Stimulated activated CD4-positive, alpha-beta T cell treated with anti-CD3 and anti-CD28 coated beads, Interleukin-12 subunit alpha, Interleukin-12 subunit beta, amount 100 ng/mL, for 24 hours (primary cell): ENCODE results near the gene TMEM198.

Experiments
- DNase-seq, 2 experiments: peaks; one replicate each; pipeline ENCODE4 v3.0.0-alpha.2; 2020; ENCODE audit warnings: low read depth in 2 of 2

Gene TMEM198

GRCh38 chr2:219508971-219509779 is 34.7 kb upstream of the TMEM198 start:
- DNase-seq: no peak

- peak in 1 of 2 experiments; percentile 46 for DNase-seq
These were observed 33.9 kb upstream of the TMEM198 start for GRCh38 chr2:219509780-219510511.

- DNase-seq: no peak
These were observed 33.2 kb upstream of the TMEM198 start for GRCh38 chr2:219510512-219511135.

- DNase-seq: no peak
These were observed 32.1 kb upstream of the TMEM198 start for GRCh38 chr2:219511547-219512325.

DNA sequence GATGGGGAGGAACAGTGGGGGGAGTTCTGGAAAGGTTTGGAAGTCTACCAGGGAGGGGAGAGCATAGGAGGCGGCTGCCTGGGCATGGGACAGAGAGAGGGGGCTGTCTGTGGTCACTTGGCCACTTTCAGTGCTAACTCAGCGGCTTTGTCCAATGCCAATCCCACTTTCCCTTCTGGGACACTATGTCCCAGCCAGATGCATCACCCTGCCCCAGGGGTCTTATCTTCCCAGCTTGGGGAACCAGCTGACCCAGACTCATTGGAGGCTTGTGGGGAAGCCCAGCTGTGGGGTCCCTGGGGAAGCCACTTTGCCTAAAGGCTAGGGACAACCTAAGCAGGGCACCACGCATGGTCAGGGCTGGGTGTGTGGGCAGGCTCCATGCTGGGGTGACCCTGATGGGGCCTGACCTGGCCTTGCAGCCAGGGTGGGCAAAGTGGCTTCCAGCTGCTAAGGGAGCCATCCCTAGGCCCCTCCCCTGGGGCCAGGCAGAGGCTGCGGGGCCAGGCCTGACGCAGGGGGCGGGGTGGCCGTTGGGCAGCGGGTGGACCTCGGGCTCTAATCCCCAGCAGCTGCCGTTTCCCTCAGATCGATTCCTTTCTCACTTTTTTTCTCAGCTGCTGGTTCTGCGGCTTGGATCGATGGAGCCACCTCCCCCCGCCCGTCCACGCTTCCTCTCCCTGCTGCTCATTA is 31.2 kb upstream of the TMEM198 start:
- no peak for DNase-seq

- no peak for DNase-seq
These were observed 30.0 kb upstream of the TMEM198 start for GRCh38 chr2:219513787-219514186.

DNA sequence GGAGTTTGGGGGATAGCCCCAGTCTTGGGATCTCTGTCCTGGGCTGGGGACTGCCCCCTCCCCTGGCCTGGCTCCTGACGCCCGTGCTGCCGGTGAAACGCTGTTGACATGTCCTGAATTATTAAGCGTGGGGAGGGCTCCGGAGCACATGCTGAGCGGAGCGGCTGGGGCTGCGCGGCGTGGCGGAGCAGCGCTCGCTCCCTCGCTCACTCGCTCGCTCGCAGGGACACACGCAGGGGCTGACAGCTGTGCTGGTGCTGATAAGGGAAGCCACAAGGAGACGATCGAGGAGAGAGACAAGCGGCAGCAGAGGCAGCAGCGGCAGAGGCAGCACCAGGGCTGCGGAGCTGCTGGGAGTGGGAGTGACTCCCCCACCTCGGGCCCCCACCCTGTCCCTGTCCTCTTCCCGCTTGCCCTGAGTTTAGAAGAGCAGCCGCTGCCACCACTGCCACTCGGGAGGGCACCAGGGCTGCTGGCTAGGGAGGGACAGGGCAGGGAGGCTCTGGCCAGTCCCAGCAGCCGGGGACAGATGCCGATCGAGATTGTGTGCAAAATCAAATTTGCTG is 29.5 kb upstream of the TMEM198 start, which contains the start of gene ASIC4:
Gene ASIC4 (plus strand): TSS at position 287 of the 566 bp plus-strand sequence. CDS start 243 bp downstream, at position 530.
- no peak for DNase-seq

GRCh38 chr2:219514836-219515235 is 29.0 kb upstream of the TMEM198 start:
- DNase-seq: no peak

DNA sequence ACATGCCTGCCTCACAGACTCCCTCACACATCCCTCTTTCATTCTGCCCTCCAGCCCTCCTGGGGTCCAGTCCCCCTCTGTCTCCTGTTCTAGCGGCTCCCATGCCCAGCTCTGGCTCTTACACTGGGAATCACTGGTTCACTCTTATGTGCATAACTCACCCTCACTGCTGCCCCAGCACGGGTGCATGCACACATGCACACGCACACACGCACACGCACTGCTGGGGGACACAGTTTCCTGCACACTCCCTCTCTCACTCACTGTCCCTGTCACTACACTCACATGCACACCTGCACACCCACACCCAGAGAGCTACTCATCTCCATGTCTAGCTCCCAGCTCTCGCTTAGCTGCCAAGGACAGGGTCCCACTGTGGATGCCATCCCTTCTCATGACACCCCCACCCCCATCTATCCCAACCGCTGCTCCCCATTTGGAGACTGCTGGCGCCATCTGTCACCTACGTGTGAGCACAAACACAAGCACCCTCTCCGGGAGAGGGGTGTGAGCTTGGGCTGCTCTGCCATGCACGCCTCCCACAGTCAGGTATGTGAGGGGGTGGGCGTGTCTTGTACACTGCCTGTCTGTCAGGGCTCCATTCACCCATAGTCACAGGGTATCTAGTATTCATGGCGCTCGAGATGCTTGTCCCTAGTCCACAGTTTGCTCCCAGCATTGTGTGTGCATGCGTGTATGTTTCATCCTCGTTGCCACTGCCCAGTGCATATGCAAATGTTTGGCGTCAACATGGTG is 27.8 kb upstream of the TMEM198 start:
- DNase-seq: no peak

- no peak for DNase-seq
These were observed 26.9 kb upstream of the TMEM198 start for GRCh38 chr2:219516888-219517287.

- DNase-seq: no peak
These were observed 25.7 kb upstream of the TMEM198 start for GRCh38 chr2:219517954-219518778.

DNA sequence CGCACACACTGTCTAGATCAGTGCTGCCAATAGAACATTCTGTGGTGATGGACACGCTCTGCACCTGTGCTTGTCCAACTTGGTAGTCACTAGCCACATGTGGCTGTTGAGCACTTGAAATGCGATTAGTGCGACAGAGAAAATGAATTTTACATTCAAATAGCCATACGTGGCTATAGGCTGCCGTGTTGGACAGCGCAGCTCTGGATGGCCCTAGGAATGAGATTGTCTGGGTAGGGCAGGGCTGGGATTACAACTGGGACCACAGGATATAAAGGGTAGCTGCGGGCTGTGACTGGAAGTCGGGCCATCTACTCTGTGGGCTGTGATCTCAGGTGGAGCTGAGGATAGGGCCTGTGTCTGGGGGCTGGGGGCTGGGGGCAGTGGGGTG is 24.3 kb upstream of the TMEM198 start:
- DNase-seq: no peak

DNA sequence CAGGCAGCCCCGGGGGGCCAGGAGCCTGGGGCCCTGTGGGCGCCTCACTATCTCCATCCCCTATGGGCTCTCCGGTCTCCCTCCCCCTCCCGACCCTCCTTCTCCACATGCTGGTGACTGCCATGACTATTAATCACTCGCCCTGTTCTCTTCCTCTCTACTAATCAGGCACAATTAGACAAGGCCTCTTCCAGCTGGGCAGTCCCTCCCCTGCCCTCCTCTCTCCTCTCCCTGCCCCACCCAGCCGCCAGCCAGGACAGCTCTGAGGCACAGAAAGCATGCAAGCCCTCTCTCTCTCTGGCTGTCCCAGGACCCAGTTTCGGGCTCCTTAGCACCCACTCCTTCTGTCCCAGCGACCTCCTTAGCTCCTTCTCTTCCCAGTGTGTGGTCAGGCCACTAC is 23.7 kb upstream of the TMEM198 start:
- no peak for DNase-seq

DNA sequence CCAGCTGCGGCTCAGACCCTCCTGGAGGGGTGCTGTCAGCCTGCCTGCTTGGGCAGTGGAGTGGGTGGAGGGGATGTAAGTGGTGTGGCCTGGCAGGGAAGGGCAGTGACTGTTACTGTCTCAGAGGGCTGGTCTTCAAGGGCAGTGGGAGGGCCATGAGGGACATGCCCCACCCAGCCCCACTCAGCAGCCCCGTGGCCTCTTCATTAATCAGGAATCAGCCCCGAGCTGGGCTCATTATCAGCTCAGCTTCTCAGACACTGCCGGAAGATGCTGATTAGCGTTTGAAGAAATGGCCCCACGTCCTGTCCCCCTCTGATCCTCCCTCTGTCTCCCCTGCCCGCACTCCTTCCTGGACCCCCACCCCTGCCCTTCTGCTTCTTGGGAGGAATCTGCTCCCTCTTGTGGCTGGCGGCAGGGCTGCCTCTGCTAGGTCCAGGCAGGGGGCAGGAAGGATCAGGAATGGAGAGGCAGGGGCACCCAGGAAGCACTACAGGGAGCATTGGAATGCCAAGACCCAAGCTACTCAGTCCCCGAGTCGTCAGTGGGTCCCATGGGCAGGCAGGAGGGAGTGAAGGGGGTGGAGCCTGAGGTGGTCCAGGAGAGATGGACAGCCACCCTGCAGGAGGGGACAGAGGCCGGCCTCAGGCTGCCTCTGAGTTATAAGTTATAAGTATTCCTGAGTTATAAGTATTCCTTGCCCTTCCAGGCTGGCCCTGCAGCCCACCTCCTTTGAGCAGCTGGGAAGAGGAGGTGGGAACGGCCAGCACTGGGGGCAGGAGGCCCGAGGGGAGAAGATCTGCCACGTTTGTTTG is 22.6 kb upstream of the TMEM198 start:
- DNase-seq: no peak

GRCh38 chr2:219522111-219523030 is 21.5 kb upstream of the TMEM198 start:
- no peak for DNase-seq

GRCh38 chr2:219523031-219523671 is 20.7 kb upstream of the TMEM198 start:
- no peak for DNase-seq

DNA sequence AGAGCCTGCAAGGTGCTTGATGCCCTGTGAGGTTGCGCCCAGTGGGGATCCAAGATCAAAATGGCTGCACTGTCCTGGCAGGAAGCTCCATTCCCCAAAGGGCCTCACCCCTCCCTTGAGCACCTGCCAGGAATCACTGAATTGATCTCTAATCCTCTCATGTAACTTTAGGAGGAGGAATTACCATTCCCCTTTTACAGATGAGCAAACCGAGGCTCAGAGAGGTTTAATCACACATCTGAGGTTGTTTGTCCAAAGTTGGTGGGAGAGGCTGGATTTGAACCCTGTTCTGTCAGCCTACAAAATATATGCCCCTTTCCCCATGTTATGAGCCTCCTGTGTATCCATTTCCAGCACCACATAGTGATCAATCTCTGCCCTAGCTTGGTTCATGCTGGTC is 19.0 kb upstream of the TMEM198 start:
- no peak for DNase-seq
